Endodermal cell (in vitro differentiated cells): ENCODE data around the gene IL17A. TPM values are rescaled to one million over a fixed set of nuclear protein-coding genes. Genes with fewer than 3 reads are reported as not detected.

Experiments
- DNase-seq: peaks from one replicate; pipeline ENCODE4 v3.0.0-alpha.2; 2017
- H3K27ac ChIP-seq: 2 replicates; pipeline ENCODE4 v1.5.1; 2013; ENCODE audit warnings: mild to moderate bottlenecking, low read depth, low read length, moderate library complexity
- H3K27me3 ChIP-seq: 2 replicates; pipeline ENCODE4 v1.6.1; 2013; ENCODE audit warnings: mild to moderate bottlenecking, low read length, moderate library complexity; ENCODE audit not compliant: insufficient read depth, control insufficient read depth, poor library complexity, severe bottlenecking
- H3K36me3 ChIP-seq: 2 replicates; pipeline ENCODE4 v1.7.0; 2013; ENCODE audit warnings: mild to moderate bottlenecking, low read length, moderate library complexity; ENCODE audit not compliant: control insufficient read depth, insufficient read depth
- H3K4me1 ChIP-seq: one replicate; pipeline ENCODE4 v1.7.0; 2013; ENCODE audit warnings: low read length; ENCODE audit not compliant: control insufficient read depth, insufficient read depth
- H3K4me3 ChIP-seq: 2 replicates; pipeline ENCODE4 v1.5.1; 2013; ENCODE audit warnings: mild to moderate bottlenecking, low read length, moderate library complexity
- H3K9ac ChIP-seq: 2 replicates; pipeline ENCODE4 v1.6.1; 2013; ENCODE audit warnings: mild to moderate bottlenecking, low read length, moderate library complexity; ENCODE audit not compliant: poor library complexity, severe bottlenecking; ENCODE audit errors: extremely low read depth
- H3K9me3 ChIP-seq: 2 replicates; pipeline ENCODE4 v1.6.1; 2013; ENCODE audit warnings: mild to moderate bottlenecking, low read length, moderate library complexity; ENCODE audit not compliant: control insufficient read depth
- H3K27ac Mint-ChIP-seq: 2 replicates; pipeline ENCODE4 v1.8.0; 2020; ENCODE audit warnings: mixed read lengths
- H3K27me3 Mint-ChIP-seq: 2 replicates; pipeline ENCODE4 v1.8.0; 2021; ENCODE audit warnings: mild to moderate bottlenecking, mixed read lengths; ENCODE audit not compliant: insufficient read depth
- H3K36me3 Mint-ChIP-seq: 2 replicates; pipeline ENCODE4 v1.8.0; 2020; ENCODE audit warnings: low read depth, mixed read lengths
- H3K4me1 Mint-ChIP-seq: 2 replicates; pipeline ENCODE4 v1.8.0; 2020; ENCODE audit warnings: mixed read lengths
- H3K4me3 Mint-ChIP-seq: 2 replicates; pipeline ENCODE4 v1.8.0; 2020; ENCODE audit warnings: mild to moderate bottlenecking, moderate library complexity, mixed read lengths
- H3K9me3 Mint-ChIP-seq: 2 replicates; pipeline ENCODE4 v1.8.0; 2020; ENCODE audit warnings: mild to moderate bottlenecking, mixed read lengths
- WGBS, 2 experiments: methylation state at CpG; one replicate each; pipeline versions ENCODE4 v1.1.5 to v1.1.7; 2013; ENCODE audit warnings: missing lambda C conversion rate in 2 of 2, mixed read lengths in 1 of 2; ENCODE audit not compliant: insufficient coverage in 1 of 2, insufficient read length in 1 of 2; 5-methylcytosine and 5-hydroxymethylcytosine counted together
- total RNA-seq, 2 donors: library from RNA; stranded (reverse); fragmentation: NEBNext Ultra II Directional in 1 of 2; extraction: Animal tissue kit (Norgen Biotek cat#: 25700) in 1 of 2; gene quantifications; 2 replicates in 1 of 2; 3 replicates in 1 of 2; pipeline ENCODE4 v1.2.1, GENCODE V29; 2021
- TF ChIP-seq, protein P1 (sequence below): fragments of 200-600 bp; sonication (generic); conservative IDR thresholded peaks from 2 replicates; pipeline ENCODE4 v1.5.0; 2021; ENCODE audit warnings: antibody characterized with exemption, mild to moderate bottlenecking

Gene IL17A
- total RNA-seq, 2 donors from 2014 or later: not detected

DNA sequence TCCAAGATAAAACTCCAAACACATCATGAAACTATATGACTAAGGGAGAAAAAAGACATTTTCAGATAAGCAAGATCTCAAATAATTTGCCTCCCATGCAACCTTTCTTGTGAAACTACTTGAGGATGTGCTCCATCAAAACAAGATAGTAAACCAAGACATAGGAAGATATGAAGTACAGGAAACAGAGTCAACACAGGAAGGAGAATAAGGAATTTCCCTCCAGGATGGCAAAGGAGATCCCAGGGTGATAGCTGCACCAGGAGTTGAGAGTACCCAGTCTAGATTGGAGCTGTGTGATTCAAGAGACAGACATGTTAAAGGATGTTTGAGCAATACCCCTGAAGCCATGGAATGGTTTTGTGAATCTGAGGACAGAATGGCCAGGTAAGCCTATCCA lies 15.3 kb downstream of the IL17A start:
- H3K4me1 Mint-ChIP-seq: no peaks in the 10 kb centered on the region
- H3K27me3 ChIP-seq: no peaks in the 10 kb centered on the region
- peaks cover 47% of the 10 kb centered on the region for H3K9me3 Mint-ChIP-seq
- no peak overlapping the region for H3K27ac ChIP-seq
- DNase-seq: no peak
- H3K9me3 ChIP-seq: peaks cover 13% of the 10 kb centered on the region
- H3K4me3 Mint-ChIP-seq: no peak overlapping the region
- H3K27me3 Mint-ChIP-seq: no peaks in the 10 kb centered on the region
- no peak overlapping the region for H3K27ac Mint-ChIP-seq
- no peaks in the 10 kb centered on the region for H3K36me3 Mint-ChIP-seq
- TF ChIP-seq, protein P1, sequence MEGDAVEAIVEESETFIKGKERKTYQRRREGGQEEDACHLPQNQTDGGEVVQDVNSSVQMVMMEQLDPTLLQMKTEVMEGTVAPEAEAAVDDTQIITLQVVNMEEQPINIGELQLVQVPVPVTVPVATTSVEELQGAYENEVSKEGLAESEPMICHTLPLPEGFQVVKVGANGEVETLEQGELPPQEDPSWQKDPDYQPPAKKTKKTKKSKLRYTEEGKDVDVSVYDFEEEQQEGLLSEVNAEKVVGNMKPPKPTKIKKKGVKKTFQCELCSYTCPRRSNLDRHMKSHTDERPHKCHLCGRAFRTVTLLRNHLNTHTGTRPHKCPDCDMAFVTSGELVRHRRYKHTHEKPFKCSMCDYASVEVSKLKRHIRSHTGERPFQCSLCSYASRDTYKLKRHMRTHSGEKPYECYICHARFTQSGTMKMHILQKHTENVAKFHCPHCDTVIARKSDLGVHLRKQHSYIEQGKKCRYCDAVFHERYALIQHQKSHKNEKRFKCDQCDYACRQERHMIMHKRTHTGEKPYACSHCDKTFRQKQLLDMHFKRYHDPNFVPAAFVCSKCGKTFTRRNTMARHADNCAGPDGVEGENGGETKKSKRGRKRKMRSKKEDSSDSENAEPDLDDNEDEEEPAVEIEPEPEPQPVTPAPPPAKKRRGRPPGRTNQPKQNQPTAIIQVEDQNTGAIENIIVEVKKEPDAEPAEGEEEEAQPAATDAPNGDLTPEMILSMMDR: no peak
- no peak overlapping the region for H3K4me3 ChIP-seq
- no peak overlapping the region for H3K9ac ChIP-seq
- no peaks in the 10 kb centered on the region for H3K4me1 ChIP-seq
- no peaks in the 10 kb centered on the region for H3K36me3 ChIP-seq

DNA sequence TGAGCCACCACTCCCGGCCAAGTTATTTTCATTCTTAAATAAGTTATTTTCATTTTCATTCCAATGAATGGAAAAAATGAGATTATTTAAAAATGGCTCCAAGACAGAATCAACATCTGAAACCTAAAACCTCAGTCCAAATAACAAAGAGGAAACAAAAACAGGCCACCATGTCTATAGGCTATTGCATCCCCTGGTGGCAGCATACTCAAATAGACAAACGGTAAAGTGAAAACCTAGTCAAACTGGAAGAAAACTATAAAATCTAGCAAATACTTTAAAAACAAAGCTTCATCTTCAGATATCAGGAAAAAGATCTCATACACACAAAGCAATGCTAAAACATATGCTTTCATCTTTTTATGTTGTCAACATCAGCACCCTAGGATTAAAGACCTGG lies 20.9 kb downstream of the IL17A start:
- Histone ChIP-seq H3K36me3 (no peaks in the 10 kb centered on the region), H3K9me3 (no peaks in the 10 kb centered on the region), H3K9ac (no peak overlapping the region), H3K4me3 (no peak overlapping the region), H3K4me1 (no peaks in the 10 kb centered on the region), H3K27ac (no peak overlapping the region), H3K27me3 (no peaks in the 10 kb centered on the region)
- 83 to 95% methylated on average over 1 of the region's 2 CpGs for WGBS, 2 experiments
- no peak for DNase-seq
- Mint-ChIP-seq H3K9me3 (peaks cover 11% of the 10 kb centered on the region), H3K27ac (no peak overlapping the region), H3K4me1 (peaks cover under 1% of the 10 kb centered on the region), H3K27me3 (no peaks in the 10 kb centered on the region), H3K36me3 (no peaks in the 10 kb centered on the region), H3K4me3 (no peak overlapping the region)
- TF ChIP-seq, protein P1: peak; percentile 51

DNA sequence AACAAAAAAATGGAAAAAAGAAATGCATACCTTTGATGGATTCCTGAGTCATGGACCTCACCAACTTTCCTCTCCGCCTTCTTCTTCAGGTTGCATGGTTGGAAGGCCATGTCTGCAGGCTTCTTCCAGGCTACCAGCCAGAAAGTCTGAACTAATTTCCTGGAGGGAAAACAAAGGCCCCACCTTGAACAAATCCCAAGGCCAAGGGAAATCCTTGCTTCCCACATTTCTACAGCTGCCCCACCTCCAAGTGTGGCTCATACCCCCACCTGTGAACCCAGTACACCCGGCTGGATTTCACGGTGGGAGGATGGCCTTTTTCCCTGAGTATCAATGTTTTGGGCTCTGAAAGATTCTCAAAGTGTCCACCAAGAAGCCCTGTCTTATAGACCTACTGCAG lies 22.4 kb downstream of the IL17A start:
- no peaks in the 10 kb centered on the region for H3K9me3 ChIP-seq
- TF ChIP-seq, protein P1: no peak
- Mint-ChIP-seq H3K4me3 (no peak overlapping the region), H3K36me3 (no peaks in the 10 kb centered on the region), H3K27me3 (no peaks in the 10 kb centered on the region), H3K27ac (no peak overlapping the region), H3K9me3 (peaks cover 8% of the 10 kb centered on the region), H3K4me1 (peaks cover 9% of the 10 kb centered on the region)
- 90% methylated on average over 2 to 3 of the region's 3 CpGs for WGBS, 2 experiments
- H3K4me3 ChIP-seq: no peak overlapping the region
- DNase-seq: no peak
- no peaks in the 10 kb centered on the region for H3K27me3 ChIP-seq
- no peaks in the 10 kb centered on the region for H3K4me1 ChIP-seq
- H3K36me3 ChIP-seq: no peaks in the 10 kb centered on the region
- H3K9ac ChIP-seq: no peak overlapping the region
- H3K27ac ChIP-seq: no peak overlapping the region
